Caco-2 (cell line): ENCODE data around the gene NKX2-4. TPM values are rescaled to one million over a fixed set of nuclear protein-coding genes. Genes with fewer than 3 reads are reported as not detected.
"Not testable (repeated sequence)": the region's sequence is repeated elsewhere in the genome, so short reads cannot be mapped to it uniquely, and the experiment has no call there.

Source experiments
- BruUV-seq: library from RNA; stranded (reverse); fragments of 400-500 nt; replicated peaks from 2 replicates; lab custom pipeline; 2021; lab: Mats Ljungman, UMichigan
- CTCF ChIA-PET: fragments of 300-600 bp; sonication (Branson Sonifier 250); formaldehyde crosslinking; loops from one replicate; lab custom pipeline; 2022; ENCODE audit warnings: antibody characterized with exemption; lab: Charles Lee
- POLR2A ChIA-PET: fragments of 300-600 bp; sonication (Branson Sonifier 250); formaldehyde crosslinking; loops from one replicate; lab custom pipeline; 2022; ENCODE audit warnings: antibody characterized with exemption; lab: Charles Lee
- DNase-seq, 2 experiments: peaks; one replicate each; pipeline versions ENCODE4 v3.0.0 to v3.0.0-alpha.2; 2020 to 2022
- H3K27me3 ChIP-seq: replicated peaks from 2 replicates; pipeline ENCODE4 v1.6.0; 2011; ENCODE audit warnings: low read length; ENCODE audit not compliant: control insufficient read depth, insufficient read depth
- H3K36me3 ChIP-seq: 2 replicates; pipeline ENCODE4 v1.5.1; 2011; ENCODE audit warnings: low read length; ENCODE audit not compliant: control insufficient read depth, insufficient read depth
- H3K4me1 ChIP-seq: fragments of 250-450 bp; sonication (Bioruptor Pico); 2 replicates; pipeline ENCODE4 v1.5.1; 2020; ENCODE audit warnings: mild to moderate bottlenecking
- H3K4me3 ChIP-seq: 2 replicates; pipeline ENCODE4 v1.5.1; 2011; ENCODE audit warnings: low read depth, mild to moderate bottlenecking, control low read depth, low read length
- H3K9me3 ChIP-seq: fragments of 250-450 bp; sonication (Bioruptor Pico); 2 replicates; pipeline ENCODE4 v1.5.1; 2020; ENCODE audit warnings: mild to moderate bottlenecking, moderate library complexity
- H3K27ac Mint-ChIP-seq: one replicate; pipeline ENCODE4 v1.8.0; 2022; ENCODE audit warnings: mixed read lengths; ENCODE audit not compliant: unreplicated experiment
- H3K27me3 Mint-ChIP-seq: one replicate; pipeline ENCODE4 v1.8.0; 2022; ENCODE audit warnings: mixed read lengths; ENCODE audit not compliant: insufficient read depth, unreplicated experiment
- H3K36me3 Mint-ChIP-seq: one replicate; pipeline ENCODE4 v1.8.0; 2022; ENCODE audit warnings: mild to moderate bottlenecking, mixed read lengths; ENCODE audit not compliant: insufficient read depth, unreplicated experiment
- H3K4me1 Mint-ChIP-seq: one replicate; pipeline ENCODE4 v1.8.0; 2022; ENCODE audit warnings: low read depth, mixed read lengths; ENCODE audit not compliant: unreplicated experiment
- H3K4me3 Mint-ChIP-seq: one replicate; pipeline ENCODE4 v1.8.0; 2022; ENCODE audit warnings: mild to moderate bottlenecking, moderate library complexity, mixed read lengths; ENCODE audit not compliant: unreplicated experiment
- H3K9me3 Mint-ChIP-seq: one replicate; pipeline ENCODE4 v1.8.0; 2022; ENCODE audit warnings: mixed read lengths; ENCODE audit not compliant: unreplicated experiment
- intact Hi-C: fragments of 100-400 bp; cut with micrococcal nuclease; formaldehyde crosslinking; loops from one replicate; pipeline ENCODE4 v1.10.0; 2022; ENCODE audit not compliant: unreplicated experiment
- total RNA-seq: library from RNA; stranded (reverse); gene quantifications from 2 replicates; pipeline ENCODE4 v1.2.3, GENCODE V29; 2022
- TF ChIP-seq, protein P1 (sequence below), 2 experiments: fragments of 200-600 bp in 1 of 2; IDR thresholded peaks; 1 replicate in 1 of 2; 2 replicates in 1 of 2; pipeline versions ENCODE4 v1.5.1 to v1.8.0; 2011 to 2022; ENCODE audit warnings: antibody characterized with exemption in 1 of 2, control low read depth in 1 of 2, inconsistent platforms in 1 of 2, low read depth in 1 of 2, low read length in 1 of 2, mild to moderate bottlenecking in 1 of 2, moderate library complexity in 1 of 2; ENCODE audit not compliant: insufficient read depth in 1 of 2, severe bottlenecking in 1 of 2, unreplicated experiment in 1 of 2

The NKX2-4 gene
- total RNA-seq, 1 experiment from 2014 or later, result not detected

GRCh38 chr20:21421601-21422236, 24.4 kb upstream of the NKX2-4 start:
- intact Hi-C loops, result no loop called here
- Mint-ChIP-seq H3K27ac (no peak overlapping the region), H3K4me3 (no peak overlapping the region), H3K4me1 (no peaks in the 10 kb centered on the region), H3K27me3 (peaks cover 2% of the 10 kb centered on the region), H3K36me3 (no peaks in the 10 kb centered on the region), H3K9me3 (peaks cover 21% of the 10 kb centered on the region)
- TF ChIP-seq, protein P1, sequence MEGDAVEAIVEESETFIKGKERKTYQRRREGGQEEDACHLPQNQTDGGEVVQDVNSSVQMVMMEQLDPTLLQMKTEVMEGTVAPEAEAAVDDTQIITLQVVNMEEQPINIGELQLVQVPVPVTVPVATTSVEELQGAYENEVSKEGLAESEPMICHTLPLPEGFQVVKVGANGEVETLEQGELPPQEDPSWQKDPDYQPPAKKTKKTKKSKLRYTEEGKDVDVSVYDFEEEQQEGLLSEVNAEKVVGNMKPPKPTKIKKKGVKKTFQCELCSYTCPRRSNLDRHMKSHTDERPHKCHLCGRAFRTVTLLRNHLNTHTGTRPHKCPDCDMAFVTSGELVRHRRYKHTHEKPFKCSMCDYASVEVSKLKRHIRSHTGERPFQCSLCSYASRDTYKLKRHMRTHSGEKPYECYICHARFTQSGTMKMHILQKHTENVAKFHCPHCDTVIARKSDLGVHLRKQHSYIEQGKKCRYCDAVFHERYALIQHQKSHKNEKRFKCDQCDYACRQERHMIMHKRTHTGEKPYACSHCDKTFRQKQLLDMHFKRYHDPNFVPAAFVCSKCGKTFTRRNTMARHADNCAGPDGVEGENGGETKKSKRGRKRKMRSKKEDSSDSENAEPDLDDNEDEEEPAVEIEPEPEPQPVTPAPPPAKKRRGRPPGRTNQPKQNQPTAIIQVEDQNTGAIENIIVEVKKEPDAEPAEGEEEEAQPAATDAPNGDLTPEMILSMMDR (IDR thresholded peaks at IDR 0.05; ENCODE audit: insufficient read depth in 1 of 2, low read depth in 1 of 2, low read length in 1 of 2, severe bottlenecking in 1 of 2, unreplicated experiment in 1 of 2), result no peak
- Histone ChIP-seq H3K4me1 (no peaks in the 10 kb centered on the region), H3K36me3 (no peaks in the 10 kb centered on the region), H3K9me3 (peaks cover 9% of the 10 kb centered on the region; the same call in 1 of the 2 replicates), H3K27me3 (no peaks in the 10 kb centered on the region), H3K4me3 (no peak overlapping the region)
- DNase-seq, result no peak
- ChIA-PET CTCF (no interaction called here), POLR2A (no interaction called here)
- BruUV-seq, result no TSS peak

DNA sequence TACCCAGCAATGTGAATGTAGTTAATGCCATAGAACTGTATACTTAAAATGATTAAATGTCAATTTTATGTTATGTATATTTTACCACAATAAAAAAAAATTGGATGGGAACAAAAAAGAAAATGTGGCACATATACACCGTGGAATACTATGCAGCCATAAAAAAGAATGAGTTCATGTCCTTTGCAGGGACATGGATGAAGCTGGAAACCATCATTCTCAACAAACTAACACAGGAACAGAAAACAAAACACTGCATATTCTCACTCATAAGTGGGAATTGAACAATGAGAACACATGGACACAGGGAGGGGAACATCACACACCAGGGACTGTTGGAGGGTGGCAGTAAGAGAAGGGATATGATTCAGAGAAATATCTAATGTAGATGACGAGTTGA, 21.8 kb upstream of the NKX2-4 start:
- DNase-seq, CTCF ChIA-PET, intact Hi-C loops, H3K36me3 ChIP-seq, BruUV-seq, H3K36me3 Mint-ChIP-seq, H3K4me3 Mint-ChIP-seq, H3K9me3 Mint-ChIP-seq, H3K4me1 Mint-ChIP-seq, H3K9me3 ChIP-seq, H3K4me3 ChIP-seq, H3K27ac Mint-ChIP-seq, POLR2A ChIA-PET, H3K4me1 ChIP-seq, H3K27me3 ChIP-seq: not testable (repeated sequence)
- H3K27me3 Mint-ChIP-seq, result peaks cover 14% of the 10 kb centered on the region

- CTCF ChIA-PET, DNase-seq, H3K4me3 Mint-ChIP-seq, H3K4me1 Mint-ChIP-seq, H3K9me3 Mint-ChIP-seq, H3K27ac Mint-ChIP-seq, H3K27me3 ChIP-seq, POLR2A ChIA-PET, H3K4me3 ChIP-seq, H3K36me3 Mint-ChIP-seq, H3K36me3 ChIP-seq, intact Hi-C loops, BruUV-seq, H3K4me1 ChIP-seq, H3K9me3 ChIP-seq: not testable (repeated sequence)
- H3K27me3 Mint-ChIP-seq, result peaks cover 18% of the 10 kb centered on the region
Measured at GRCh38 chr20:21413996-21414395, 16.7 kb upstream of the NKX2-4 start.

GRCh38 chr20:21411725-21412124, 14.4 kb upstream of the NKX2-4 start:
- no peak overlapping the region for H3K27ac Mint-ChIP-seq
- no peak for DNase-seq
- H3K9me3 ChIP-seq, result peaks cover 7% of the 10 kb centered on the region
- no TSS peak for BruUV-seq
- POLR2A ChIA-PET, result no interaction called here
- H3K36me3 ChIP-seq, result no peaks in the 10 kb centered on the region
- CTCF ChIA-PET, result no interaction called here
- H3K4me3 ChIP-seq, result no peak overlapping the region
- peaks cover 21% of the 10 kb centered on the region for H3K27me3 Mint-ChIP-seq
- no peaks in the 10 kb centered on the region for H3K4me1 ChIP-seq
- intact Hi-C loops, result no loop called here
- H3K4me3 Mint-ChIP-seq, result no peak overlapping the region
- H3K27me3 ChIP-seq, result no peaks in the 10 kb centered on the region; the same call in 1 of the 2 replicates
- H3K4me1 Mint-ChIP-seq, result no peaks in the 10 kb centered on the region
- no peaks in the 10 kb centered on the region for H3K9me3 Mint-ChIP-seq
- H3K36me3 Mint-ChIP-seq, result no peaks in the 10 kb centered on the region
- TF ChIP-seq, protein P1 (IDR thresholded peaks at IDR 0.05; ENCODE audit: insufficient read depth in 1 of 2, low read depth in 1 of 2, low read length in 1 of 2, severe bottlenecking in 1 of 2, unreplicated experiment in 1 of 2), result no peak
